ENCODE measurements around the gene C15orf39.

C15orf39 gene

GRCh38 chr15:75195766-75196241 lies 5.9 kb upstream of the C15orf39 start:
- H3K4me3 ChIP-seq (ENCODE audit: low read depth, low read length): no peak overlapping the region
- DNase-seq (ENCODE audit: low read depth): no peak
- TF ChIP-seq CTCF (conservative IDR thresholded peaks at IDR 0.05; ENCODE audit: low read depth, low read length): no peak

GRCh38 chr15:75197062-75197630 lies 4.5 kb upstream of the C15orf39 start:
- DNase-seq (ENCODE audit: low read depth): no peak
- no peak for TF ChIP-seq CTCF (conservative IDR thresholded peaks at IDR 0.05; ENCODE audit: low read depth, low read length)
- H3K4me3 ChIP-seq (ENCODE audit: low read depth, low read length): no peak overlapping the region

GRCh38 chr15:75198560-75199356 lies 2.9 kb upstream of the C15orf39 start:
- H3K4me3 ChIP-seq (ENCODE audit: low read depth, low read length): no peak overlapping the region
- no peak for TF ChIP-seq CTCF (conservative IDR thresholded peaks at IDR 0.05; ENCODE audit: low read depth, low read length)
- DNase-seq (ENCODE audit: low read depth): peak; percentile 75

- TF ChIP-seq CTCF (conservative IDR thresholded peaks at IDR 0.05; ENCODE audit: low read depth, low read length): no peak
- DNase-seq (ENCODE audit: low read depth): no peak
- H3K4me3 ChIP-seq (ENCODE audit: low read depth, low read length): no peak overlapping the region
Measured at GRCh38 chr15:75199357-75199940, 2.2 kb upstream of the C15orf39 start.

- DNase-seq (ENCODE audit: low read depth): no peak
- no peak overlapping the region for H3K4me3 ChIP-seq (ENCODE audit: low read depth, low read length)
- no peak for TF ChIP-seq CTCF (conservative IDR thresholded peaks at IDR 0.05; ENCODE audit: low read depth, low read length)
Measured at GRCh38 chr15:75200391-75200764, 1.3 kb upstream of the C15orf39 start.

- H3K4me3 ChIP-seq (ENCODE audit: low read depth, low read length): peak overlapping the region; percentile 81
- DNase-seq (ENCODE audit: low read depth): peak; percentile 42
- no peak for TF ChIP-seq CTCF (conservative IDR thresholded peaks at IDR 0.05; ENCODE audit: low read depth, low read length)
Measured at GRCh38 chr15:75200765-75201615, 692 bp upstream of the C15orf39 start.
